Stomach (tissue), 4 donors: ENCODE measurements around the gene METRN.

ENCODE experiments used
- EP300 ChIP-seq: sonication (generic); formaldehyde crosslinking; IDR thresholded peaks from one replicate; pipeline ENCODE4 v1.6.1; 2017; ENCODE audit warnings: antibody characterized with exemption
- TF ChIP-seq, protein P1 (sequence below), 7 experiments: fragments of 450-650 bp in 4 of 7; fragments of 200-600 bp in 3 of 7; sonication (generic) in 3 of 7; IDR thresholded peaks; one replicate each; pipeline ENCODE4 v1.5.1; 2016 to 2019; ENCODE audit warnings: antibody characterized with exemption in 7 of 7, control low read depth in 2 of 7, mild to moderate bottlenecking in 1 of 7

- TF ChIP-seq, protein P1, sequence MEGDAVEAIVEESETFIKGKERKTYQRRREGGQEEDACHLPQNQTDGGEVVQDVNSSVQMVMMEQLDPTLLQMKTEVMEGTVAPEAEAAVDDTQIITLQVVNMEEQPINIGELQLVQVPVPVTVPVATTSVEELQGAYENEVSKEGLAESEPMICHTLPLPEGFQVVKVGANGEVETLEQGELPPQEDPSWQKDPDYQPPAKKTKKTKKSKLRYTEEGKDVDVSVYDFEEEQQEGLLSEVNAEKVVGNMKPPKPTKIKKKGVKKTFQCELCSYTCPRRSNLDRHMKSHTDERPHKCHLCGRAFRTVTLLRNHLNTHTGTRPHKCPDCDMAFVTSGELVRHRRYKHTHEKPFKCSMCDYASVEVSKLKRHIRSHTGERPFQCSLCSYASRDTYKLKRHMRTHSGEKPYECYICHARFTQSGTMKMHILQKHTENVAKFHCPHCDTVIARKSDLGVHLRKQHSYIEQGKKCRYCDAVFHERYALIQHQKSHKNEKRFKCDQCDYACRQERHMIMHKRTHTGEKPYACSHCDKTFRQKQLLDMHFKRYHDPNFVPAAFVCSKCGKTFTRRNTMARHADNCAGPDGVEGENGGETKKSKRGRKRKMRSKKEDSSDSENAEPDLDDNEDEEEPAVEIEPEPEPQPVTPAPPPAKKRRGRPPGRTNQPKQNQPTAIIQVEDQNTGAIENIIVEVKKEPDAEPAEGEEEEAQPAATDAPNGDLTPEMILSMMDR (IDR thresholded peaks at IDR 0.05), result no peak
- TF ChIP-seq EP300, result no peak
Measured at GRCh38 chr16:733382-734207, 18.7 kb downstream of the METRN start.
